ENCODE data around the gene POLN.

The POLN gene

GRCh38 chr4:2077537-2078460 is 164.1 kb downstream of the POLN start:
- Histone ChIP-seq H3K4me1 (ENCODE audit: control insufficient read depth, insufficient read depth, low read length, poor library complexity, severe bottlenecking) (no peaks in the 10 kb centered on the region), H3K27ac (ENCODE audit: insufficient read depth, low read length, poor library complexity, severe bottlenecking) (no peak overlapping the region), H3K9me3 (ENCODE audit: control insufficient read depth, low read length) (no peaks in the 10 kb centered on the region), H3K27me3 (replicated peaks; ENCODE audit: control insufficient read depth, insufficient read depth, low read length, poor library complexity, severe bottlenecking) (no peaks in the 10 kb centered on the region), H3K36me3 (ENCODE audit: control insufficient read depth, insufficient read depth, low read length) (no peaks in the 10 kb centered on the region), H3K4me3 (ENCODE audit: insufficient read depth, low read depth, low read length, poor library complexity, severe bottlenecking) (no peak overlapping the region)
- no peak for DNase-seq

- Histone ChIP-seq H3K36me3 (ENCODE audit: control insufficient read depth, insufficient read depth, low read length) (no peaks in the 10 kb centered on the region), H3K4me1 (ENCODE audit: control insufficient read depth, insufficient read depth, low read length, poor library complexity, severe bottlenecking) (no peaks in the 10 kb centered on the region), H3K9me3 (ENCODE audit: control insufficient read depth, low read length) (no peaks in the 10 kb centered on the region), H3K4me3 (ENCODE audit: insufficient read depth, low read depth, low read length, poor library complexity, severe bottlenecking) (no peak overlapping the region), H3K27ac (ENCODE audit: insufficient read depth, low read length, poor library complexity, severe bottlenecking) (no peak overlapping the region), H3K27me3 (replicated peaks; ENCODE audit: control insufficient read depth, insufficient read depth, low read length, poor library complexity, severe bottlenecking) (no peaks in the 10 kb centered on the region)
- DNase-seq, result no peak
Measured at GRCh38 chr4:2076908-2077536, 164.9 kb downstream of the POLN start.

- Histone ChIP-seq H3K27ac (ENCODE audit: insufficient read depth, low read length, poor library complexity, severe bottlenecking) (no peak overlapping the region), H3K36me3 (ENCODE audit: control insufficient read depth, insufficient read depth, low read length) (no peaks in the 10 kb centered on the region), H3K4me3 (ENCODE audit: insufficient read depth, low read depth, low read length, poor library complexity, severe bottlenecking) (no peak overlapping the region), H3K27me3 (replicated peaks; ENCODE audit: control insufficient read depth, insufficient read depth, low read length, poor library complexity, severe bottlenecking) (no peaks in the 10 kb centered on the region), H3K4me1 (ENCODE audit: control insufficient read depth, insufficient read depth, low read length, poor library complexity, severe bottlenecking) (no peaks in the 10 kb centered on the region), H3K9me3 (ENCODE audit: control insufficient read depth, low read length) (no peaks in the 10 kb centered on the region)
- no peak for DNase-seq
Measured at GRCh38 chr4:2075987-2076907, 165.7 kb downstream of the POLN start.

GRCh38 chr4:2075171-2075986 is 166.5 kb downstream of the POLN start:
- no peak for DNase-seq
- Histone ChIP-seq H3K4me1 (ENCODE audit: control insufficient read depth, insufficient read depth, low read length, poor library complexity, severe bottlenecking) (no peaks in the 10 kb centered on the region), H3K9me3 (ENCODE audit: control insufficient read depth, low read length) (no peaks in the 10 kb centered on the region), H3K4me3 (ENCODE audit: insufficient read depth, low read depth, low read length, poor library complexity, severe bottlenecking) (no peak overlapping the region), H3K36me3 (ENCODE audit: control insufficient read depth, insufficient read depth, low read length) (no peaks in the 10 kb centered on the region), H3K27ac (ENCODE audit: insufficient read depth, low read length, poor library complexity, severe bottlenecking) (no peak overlapping the region), H3K27me3 (replicated peaks; ENCODE audit: control insufficient read depth, insufficient read depth, low read length, poor library complexity, severe bottlenecking) (no peaks in the 10 kb centered on the region)

GRCh38 chr4:2074588-2074987 is 167.3 kb downstream of the POLN start:
- H3K27me3 ChIP-seq (replicated peaks; ENCODE audit: control insufficient read depth, insufficient read depth, low read length, poor library complexity, severe bottlenecking), result no peaks in the 10 kb centered on the region
- no peak overlapping the region for H3K27ac ChIP-seq (ENCODE audit: insufficient read depth, low read length, poor library complexity, severe bottlenecking)
- no peak for DNase-seq
- H3K36me3 ChIP-seq (ENCODE audit: control insufficient read depth, insufficient read depth, low read length), result no peaks in the 10 kb centered on the region
- H3K4me3 ChIP-seq (ENCODE audit: insufficient read depth, low read depth, low read length, poor library complexity, severe bottlenecking), result no peak overlapping the region
- no peaks in the 10 kb centered on the region for H3K9me3 ChIP-seq (ENCODE audit: control insufficient read depth, low read length)
- no peaks in the 10 kb centered on the region for H3K4me1 ChIP-seq (ENCODE audit: control insufficient read depth, insufficient read depth, low read length, poor library complexity, severe bottlenecking)

GRCh38 chr4:2073808-2074481 is 168.0 kb downstream of the POLN start:
- H3K36me3 ChIP-seq (ENCODE audit: control insufficient read depth, insufficient read depth, low read length), result no peaks in the 10 kb centered on the region

GRCh38 chr4:2072971-2073807 is 168.7 kb downstream of the POLN start:
- no peak for DNase-seq
- H3K27ac ChIP-seq (ENCODE audit: insufficient read depth, low read length, poor library complexity, severe bottlenecking), result no peak overlapping the region
- H3K9me3 ChIP-seq (ENCODE audit: control insufficient read depth, low read length), result no peaks in the 10 kb centered on the region
- no peaks in the 10 kb centered on the region for H3K36me3 ChIP-seq (ENCODE audit: control insufficient read depth, insufficient read depth, low read length)
- H3K4me1 ChIP-seq (ENCODE audit: control insufficient read depth, insufficient read depth, low read length, poor library complexity, severe bottlenecking), result no peaks in the 10 kb centered on the region
- H3K4me3 ChIP-seq (ENCODE audit: insufficient read depth, low read depth, low read length, poor library complexity, severe bottlenecking), result no peak overlapping the region
- H3K27me3 ChIP-seq (replicated peaks; ENCODE audit: control insufficient read depth, insufficient read depth, low read length, poor library complexity, severe bottlenecking), result no peaks in the 10 kb centered on the region

More at GRCh38 chr4:2073808-2074481, 168.0 kb downstream of the POLN start:
- H3K27ac ChIP-seq (ENCODE audit: insufficient read depth, low read length, poor library complexity, severe bottlenecking), result no peak overlapping the region
- no peaks in the 10 kb centered on the region for H3K27me3 ChIP-seq (replicated peaks; ENCODE audit: control insufficient read depth, insufficient read depth, low read length, poor library complexity, severe bottlenecking)
- H3K9me3 ChIP-seq (ENCODE audit: control insufficient read depth, low read length), result no peaks in the 10 kb centered on the region
- no peak for DNase-seq
- no peak overlapping the region for H3K4me3 ChIP-seq (ENCODE audit: insufficient read depth, low read depth, low read length, poor library complexity, severe bottlenecking)
- H3K4me1 ChIP-seq (ENCODE audit: control insufficient read depth, insufficient read depth, low read length, poor library complexity, severe bottlenecking), result no peaks in the 10 kb centered on the region

- no peaks in the 10 kb centered on the region for H3K9me3 ChIP-seq (ENCODE audit: control insufficient read depth, low read length)
- no peaks in the 10 kb centered on the region for H3K4me1 ChIP-seq (ENCODE audit: control insufficient read depth, insufficient read depth, low read length, poor library complexity, severe bottlenecking)
- no peak overlapping the region for H3K27ac ChIP-seq (ENCODE audit: insufficient read depth, low read length, poor library complexity, severe bottlenecking)
- H3K36me3 ChIP-seq (ENCODE audit: control insufficient read depth, insufficient read depth, low read length), result no peaks in the 10 kb centered on the region
- no peaks in the 10 kb centered on the region for H3K27me3 ChIP-seq (replicated peaks; ENCODE audit: control insufficient read depth, insufficient read depth, low read length, poor library complexity, severe bottlenecking)
- no peak for DNase-seq
- no peak overlapping the region for H3K4me3 ChIP-seq (ENCODE audit: insufficient read depth, low read depth, low read length, poor library complexity, severe bottlenecking)
Measured at GRCh38 chr4:2071912-2072867, 169.7 kb downstream of the POLN start.
